ENCODE results near the gene PRKCE. TPM values are rescaled to one million over a fixed set of nuclear protein-coding genes. Genes with fewer than 3 reads are reported as not detected.
"Not testable (repeated sequence)": the region's sequence is repeated elsewhere in the genome, so short reads cannot be mapped to it uniquely, and the experiment has no call there.

The PRKCE gene
- total RNA-seq, 1 donor from 2014 or later = 12.0 TPM

DNA sequence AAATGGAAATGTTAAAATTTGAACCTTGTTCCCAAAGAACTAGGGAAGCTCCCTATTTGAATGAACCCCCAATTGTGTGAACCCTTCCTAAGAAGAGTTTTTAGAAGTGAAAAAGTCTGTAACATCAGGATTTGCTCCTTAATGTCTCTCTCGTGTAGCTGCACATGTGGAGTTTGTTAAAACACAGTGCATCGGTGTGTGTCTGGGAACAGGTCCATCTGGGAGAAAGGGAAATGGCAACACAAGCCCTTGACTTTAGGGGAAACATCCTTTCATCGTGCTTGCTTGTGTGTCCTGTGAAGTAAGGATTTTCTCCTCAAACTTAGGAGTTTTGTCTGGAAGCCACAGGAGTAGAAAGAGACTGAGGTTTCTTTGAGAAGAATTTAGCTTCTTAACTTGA lies 203.9 kb downstream of the PRKCE start:
- Mint-ChIP-seq H3K27me3 (ENCODE audit: low read depth) (no peaks in the 10 kb centered on the region), H3K4me3 (ENCODE audit: unreplicated experiment) (no peak overlapping the region), H3K27ac (ENCODE audit: unreplicated experiment) (no peak overlapping the region), H3K36me3 (ENCODE audit: low read depth) (no peaks in the 10 kb centered on the region), H3K4me1 (ENCODE audit: low read depth) (peaks cover 33% of the 10 kb centered on the region), H3K9me3 (ENCODE audit: low read depth) (peaks cover 4% of the 10 kb centered on the region)
- no peak for DNase-seq (ENCODE audit: low spot score)
- TF ChIP-seq, protein P1, sequence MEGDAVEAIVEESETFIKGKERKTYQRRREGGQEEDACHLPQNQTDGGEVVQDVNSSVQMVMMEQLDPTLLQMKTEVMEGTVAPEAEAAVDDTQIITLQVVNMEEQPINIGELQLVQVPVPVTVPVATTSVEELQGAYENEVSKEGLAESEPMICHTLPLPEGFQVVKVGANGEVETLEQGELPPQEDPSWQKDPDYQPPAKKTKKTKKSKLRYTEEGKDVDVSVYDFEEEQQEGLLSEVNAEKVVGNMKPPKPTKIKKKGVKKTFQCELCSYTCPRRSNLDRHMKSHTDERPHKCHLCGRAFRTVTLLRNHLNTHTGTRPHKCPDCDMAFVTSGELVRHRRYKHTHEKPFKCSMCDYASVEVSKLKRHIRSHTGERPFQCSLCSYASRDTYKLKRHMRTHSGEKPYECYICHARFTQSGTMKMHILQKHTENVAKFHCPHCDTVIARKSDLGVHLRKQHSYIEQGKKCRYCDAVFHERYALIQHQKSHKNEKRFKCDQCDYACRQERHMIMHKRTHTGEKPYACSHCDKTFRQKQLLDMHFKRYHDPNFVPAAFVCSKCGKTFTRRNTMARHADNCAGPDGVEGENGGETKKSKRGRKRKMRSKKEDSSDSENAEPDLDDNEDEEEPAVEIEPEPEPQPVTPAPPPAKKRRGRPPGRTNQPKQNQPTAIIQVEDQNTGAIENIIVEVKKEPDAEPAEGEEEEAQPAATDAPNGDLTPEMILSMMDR (IDR thresholded peaks at IDR 0.05) = no peak

DNA sequence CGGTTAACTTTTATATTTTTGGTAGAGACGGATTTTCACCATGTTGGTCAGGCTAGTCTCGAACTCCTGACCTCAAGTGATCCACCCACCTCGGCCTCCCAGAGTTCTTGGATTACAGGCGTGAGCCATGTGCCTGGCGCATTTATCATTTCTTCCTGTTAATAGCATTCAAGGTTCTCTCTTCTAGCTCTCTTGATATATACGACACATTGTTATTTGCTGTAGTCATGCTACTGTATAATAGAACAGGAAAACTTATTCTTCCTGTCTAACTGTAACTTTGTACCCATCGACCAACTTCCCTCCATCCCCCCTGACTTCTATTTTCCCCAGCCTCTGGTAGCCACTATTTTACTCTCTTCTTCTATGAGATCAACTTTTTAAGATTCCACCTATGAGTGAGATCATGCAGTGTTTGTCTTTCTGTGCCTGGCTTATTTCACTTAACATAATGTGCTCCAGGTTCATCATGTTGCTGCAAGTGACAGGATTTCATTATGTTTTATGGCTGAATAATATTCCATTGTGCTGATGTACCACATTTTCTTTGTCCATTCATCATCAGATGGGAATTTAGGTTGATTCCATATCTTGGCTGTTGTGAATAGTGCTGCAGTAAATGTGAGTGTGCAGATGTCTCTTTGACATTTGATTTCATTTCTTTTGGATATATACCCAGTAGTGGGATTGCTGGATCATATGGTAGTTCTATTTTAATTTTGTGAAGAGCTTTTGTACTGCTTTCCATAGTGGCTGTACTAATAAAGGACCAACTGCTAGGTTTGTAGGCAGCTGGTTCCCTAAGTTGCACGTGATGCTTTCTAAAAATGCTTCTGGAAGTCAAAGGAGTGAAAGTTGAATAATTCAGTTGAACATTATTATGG lies 205.2 kb downstream of the PRKCE start:
- Mint-ChIP-seq H3K36me3 (ENCODE audit: low read depth) (no peaks in the 10 kb centered on the region), H3K4me3 (ENCODE audit: unreplicated experiment) (no peak overlapping the region), H3K27ac (ENCODE audit: unreplicated experiment) (no peak overlapping the region), H3K27me3 (ENCODE audit: low read depth) (no peaks in the 10 kb centered on the region), H3K4me1 (ENCODE audit: low read depth) (peaks cover 35% of the 10 kb centered on the region), H3K9me3 (ENCODE audit: low read depth) (peaks cover 4% of the 10 kb centered on the region)
- TF ChIP-seq, protein P1 (IDR thresholded peaks at IDR 0.05) = no peak
- no peak for DNase-seq (ENCODE audit: low spot score)

DNA sequence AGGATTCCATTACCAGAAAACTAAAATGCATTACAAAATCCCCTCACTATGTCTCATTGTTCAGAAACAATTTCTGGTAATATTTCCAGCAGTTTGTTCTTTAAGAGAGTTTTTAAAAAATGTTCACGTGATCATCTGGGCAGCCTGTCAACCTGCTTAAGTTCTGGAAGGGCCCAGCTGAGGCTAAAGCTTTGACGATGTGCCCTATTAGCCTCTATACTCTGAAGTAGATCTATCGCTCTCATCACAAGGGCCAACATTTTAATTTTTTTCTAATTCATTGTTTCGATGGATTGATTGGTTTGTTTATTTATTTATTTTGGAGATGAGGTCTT lies 205.8 kb downstream of the PRKCE start:
- no peak overlapping the region for H3K27ac Mint-ChIP-seq (ENCODE audit: unreplicated experiment)
- DNase-seq (ENCODE audit: low spot score) = no peak
- H3K36me3 Mint-ChIP-seq (ENCODE audit: low read depth) = no peaks in the 10 kb centered on the region
- no peak overlapping the region for H3K4me3 Mint-ChIP-seq (ENCODE audit: unreplicated experiment)
- TF ChIP-seq, protein P1 (IDR thresholded peaks at IDR 0.05) = no peak
- H3K4me1 Mint-ChIP-seq (ENCODE audit: low read depth) = peaks cover 29% of the 10 kb centered on the region
- peaks cover 4% of the 10 kb centered on the region for H3K9me3 Mint-ChIP-seq (ENCODE audit: low read depth)
- no peaks in the 10 kb centered on the region for H3K27me3 Mint-ChIP-seq (ENCODE audit: low read depth)

DNA sequence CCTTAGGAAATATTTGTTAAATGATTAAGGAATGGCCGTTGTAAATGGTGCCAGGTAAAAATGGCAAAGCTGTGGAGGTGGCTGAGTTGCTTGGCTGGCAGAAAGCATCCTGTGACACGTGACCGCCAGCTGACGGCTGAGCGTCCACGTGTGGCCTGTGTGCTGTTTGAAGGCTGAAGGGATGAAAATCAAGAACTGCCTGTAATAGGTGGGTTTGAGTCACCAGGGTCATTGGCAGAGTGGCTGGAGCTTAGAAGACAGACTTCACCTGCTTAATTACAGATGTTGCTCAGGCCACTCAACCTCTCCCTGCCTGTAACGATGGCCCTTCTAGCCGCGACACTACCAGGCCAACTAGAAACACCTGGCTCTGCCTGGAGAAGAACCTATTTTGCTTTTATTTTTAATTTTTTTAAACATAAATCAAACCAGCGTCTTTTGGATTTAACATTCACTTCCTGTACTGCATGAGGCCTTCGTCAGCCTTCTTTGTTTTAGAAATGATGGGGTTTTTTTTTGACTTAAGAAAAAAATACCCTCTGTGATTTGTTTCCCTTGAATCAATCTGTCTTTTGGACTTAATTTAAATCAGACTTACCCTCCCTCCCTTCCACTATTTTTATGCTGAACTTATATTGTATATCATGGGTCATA lies 206.5 kb downstream of the PRKCE start:
- Mint-ChIP-seq H3K36me3 (ENCODE audit: low read depth) (no peaks in the 10 kb centered on the region), H3K4me3 (ENCODE audit: unreplicated experiment) (no peak overlapping the region), H3K9me3 (ENCODE audit: low read depth) (peaks cover 4% of the 10 kb centered on the region), H3K27me3 (ENCODE audit: low read depth) (no peaks in the 10 kb centered on the region), H3K4me1 (ENCODE audit: low read depth) (peaks cover 21% of the 10 kb centered on the region), H3K27ac (ENCODE audit: unreplicated experiment) (no peak overlapping the region)
- TF ChIP-seq, protein P1 (IDR thresholded peaks at IDR 0.05) = no peak
- no peak for DNase-seq (ENCODE audit: low spot score)

GRCh38 chr2:45858872-45859271 lies 207.4 kb downstream of the PRKCE start:
- H3K4me1 Mint-ChIP-seq (ENCODE audit: low read depth) = peaks cover 21% of the 10 kb centered on the region
- H3K36me3 Mint-ChIP-seq (ENCODE audit: low read depth); H3K4me3 Mint-ChIP-seq (ENCODE audit: unreplicated experiment); H3K27me3 Mint-ChIP-seq (ENCODE audit: low read depth); H3K27ac Mint-ChIP-seq (ENCODE audit: unreplicated experiment); DNase-seq (ENCODE audit: low spot score); H3K9me3 Mint-ChIP-seq (ENCODE audit: low read depth): not testable (repeated sequence)
